Measurements from ENCODE around the gene DCANP1. TPM values are rescaled to one million over a fixed set of nuclear protein-coding genes. Genes with fewer than 3 reads are reported as not detected.

DCANP1 gene
- total RNA-seq, 1 donor from 2014 or later: not detected

GRCh38 chr5:135399794-135400542 lies 47.2 kb downstream of the DCANP1 start:
- Histone ChIP-seq H3K27me3 (ENCODE audit: control insufficient read depth in 3 of 3, insufficient read depth in 3 of 3, low read length in 3 of 3) (no peaks in the 10 kb centered on the region), H3K27ac (ENCODE audit: low read depth, low read length) (peak overlapping the region; percentile 90), H3K4me3 (ENCODE audit: low read length in 3 of 3) (peak overlapping the region; percentile 92 to 98 (median 93)), H3K9ac (ENCODE audit: low read depth in 1 of 3, low read length in 3 of 3) (peak overlapping the region; percentile 94 to 95 (median 95)), H3K4me1 (ENCODE audit: control insufficient read depth in 3 of 3, insufficient read depth in 3 of 3, low read length in 3 of 3) (peaks cover 20 to 40% (median 37%) of the 10 kb centered on the region in 3 donors), H3K9me3 (ENCODE audit: control insufficient read depth in 3 of 3, low read length in 3 of 3) (peaks cover 0 to 2% (median 0%) of the 10 kb centered on the region in 3 donors), H3K36me3 (ENCODE audit: control insufficient read depth in 3 of 3, insufficient read depth in 3 of 3, low read length in 3 of 3) (no peaks in the 10 kb centered on the region)

- Histone ChIP-seq H3K9ac (ENCODE audit: low read depth in 1 of 3, low read length in 3 of 3) (peak within 1 kb of the TSS; percentile 94 to 95 (median 95)), H3K4me1 (ENCODE audit: control insufficient read depth in 3 of 3, insufficient read depth in 3 of 3, low read length in 3 of 3) (peaks cover 29 to 49% (median 45%) of the 10 kb centered on the region in 3 donors), H3K36me3 (ENCODE audit: control insufficient read depth in 3 of 3, insufficient read depth in 3 of 3, low read length in 3 of 3) (no peaks in the 10 kb centered on the region), H3K27me3 (ENCODE audit: control insufficient read depth in 3 of 3, insufficient read depth in 3 of 3, low read length in 3 of 3) (no peaks in the 10 kb centered on the region), H3K27ac (ENCODE audit: low read depth, low read length) (peak within 1 kb of the TSS; percentile 90), H3K4me3 (ENCODE audit: low read length in 3 of 3) (peak within 1 kb of the TSS; percentile 92 to 98 (median 93)), H3K9me3 (ENCODE audit: control insufficient read depth in 3 of 3, low read length in 3 of 3) (no peaks in the 10 kb centered on the region)
Measured at GRCh38 chr5:135398855-135399793, 48.0 kb downstream of the DCANP1 start, which contains the start of gene MACROH2A1. TSS of gene MACROH2A1 (minus strand) at chr5:135399231. CDS start at chr5:135389093, 10,138 bp downstream.

- no peaks in the 10 kb centered on the region for H3K27me3 ChIP-seq (ENCODE audit: control insufficient read depth in 3 of 3, insufficient read depth in 3 of 3, low read length in 3 of 3)
- no peaks in the 10 kb centered on the region for H3K9me3 ChIP-seq (ENCODE audit: control insufficient read depth in 3 of 3, low read length in 3 of 3)
- H3K4me3 ChIP-seq (ENCODE audit: low read length in 3 of 3): peak overlapping the region; percentile 67 to 98 (median 92)
- no peaks in the 10 kb centered on the region for H3K36me3 ChIP-seq (ENCODE audit: control insufficient read depth in 3 of 3, insufficient read depth in 3 of 3, low read length in 3 of 3)
- peak overlapping the region; percentile 85 to 95 (median 92) for H3K9ac ChIP-seq (ENCODE audit: low read depth in 1 of 3, low read length in 3 of 3)
- H3K27ac ChIP-seq (ENCODE audit: low read depth, low read length): peak overlapping the region; percentile 90
- peaks cover 36 to 56% (median 49%) of the 10 kb centered on the region in 3 donors for H3K4me1 ChIP-seq (ENCODE audit: control insufficient read depth in 3 of 3, insufficient read depth in 3 of 3, low read length in 3 of 3)
Measured at GRCh38 chr5:135398160-135398854, 48.8 kb downstream of the DCANP1 start.

GRCh38 chr5:135397084-135397483 lies 50.1 kb downstream of the DCANP1 start:
- Histone ChIP-seq H3K4me1 (ENCODE audit: control insufficient read depth in 3 of 3, insufficient read depth in 3 of 3, low read length in 3 of 3) (peaks cover 42 to 67% (median 49%) of the 10 kb centered on the region in 3 donors), H3K27ac (ENCODE audit: low read depth, low read length) (no peak overlapping the region)

GRCh38 chr5:135396459-135397055 lies 50.6 kb downstream of the DCANP1 start:
- no peak overlapping the region for H3K4me3 ChIP-seq (ENCODE audit: low read length in 3 of 3)
- H3K27me3 ChIP-seq (ENCODE audit: control insufficient read depth in 3 of 3, insufficient read depth in 3 of 3, low read length in 3 of 3): no peaks in the 10 kb centered on the region
- H3K9me3 ChIP-seq (ENCODE audit: control insufficient read depth in 3 of 3, low read length in 3 of 3): no peaks in the 10 kb centered on the region
- H3K27ac ChIP-seq (ENCODE audit: low read depth, low read length): no peak overlapping the region
- no peaks in the 10 kb centered on the region for H3K36me3 ChIP-seq (ENCODE audit: control insufficient read depth in 3 of 3, insufficient read depth in 3 of 3, low read length in 3 of 3)
- H3K4me1 ChIP-seq (ENCODE audit: control insufficient read depth in 3 of 3, insufficient read depth in 3 of 3, low read length in 3 of 3): peaks cover 47 to 72% (median 53%) of the 10 kb centered on the region in 3 donors
- H3K9ac ChIP-seq (ENCODE audit: low read depth in 1 of 3, low read length in 3 of 3): peak overlapping the region in 2 of 3 donors; percentile 8 to 26

More at GRCh38 chr5:135397084-135397483, 50.1 kb downstream of the DCANP1 start:
- Histone ChIP-seq H3K36me3 (ENCODE audit: control insufficient read depth in 3 of 3, insufficient read depth in 3 of 3, low read length in 3 of 3) (no peaks in the 10 kb centered on the region), H3K9me3 (ENCODE audit: control insufficient read depth in 3 of 3, low read length in 3 of 3) (no peaks in the 10 kb centered on the region), H3K4me3 (ENCODE audit: low read length in 3 of 3) (no peak overlapping the region), H3K9ac (ENCODE audit: low read depth in 1 of 3, low read length in 3 of 3) (peak overlapping the region in 1 of 3 donors; percentile 92), H3K27me3 (ENCODE audit: control insufficient read depth in 3 of 3, insufficient read depth in 3 of 3, low read length in 3 of 3) (no peaks in the 10 kb centered on the region)

GRCh38 chr5:135395866-135396265 lies 51.3 kb downstream of the DCANP1 start:
- no peaks in the 10 kb centered on the region for H3K27me3 ChIP-seq (ENCODE audit: control insufficient read depth in 3 of 3, insufficient read depth in 3 of 3, low read length in 3 of 3)
- peaks cover 54 to 79% (median 60%) of the 10 kb centered on the region in 3 donors for H3K4me1 ChIP-seq (ENCODE audit: control insufficient read depth in 3 of 3, insufficient read depth in 3 of 3, low read length in 3 of 3)
- no peak overlapping the region for H3K9ac ChIP-seq (ENCODE audit: low read depth in 1 of 3, low read length in 3 of 3)
- peak overlapping the region; percentile 45 for H3K27ac ChIP-seq (ENCODE audit: low read depth, low read length)
- H3K36me3 ChIP-seq (ENCODE audit: control insufficient read depth in 3 of 3, insufficient read depth in 3 of 3, low read length in 3 of 3): no peaks in the 10 kb centered on the region
- no peak overlapping the region for H3K4me3 ChIP-seq (ENCODE audit: low read length in 3 of 3)
- H3K9me3 ChIP-seq (ENCODE audit: control insufficient read depth in 3 of 3, low read length in 3 of 3): no peaks in the 10 kb centered on the region

GRCh38 chr5:135395451-135395850 lies 51.7 kb downstream of the DCANP1 start:
- Histone ChIP-seq H3K27ac (ENCODE audit: low read depth, low read length) (peak overlapping the region; percentile 45), H3K4me1 (ENCODE audit: control insufficient read depth in 3 of 3, insufficient read depth in 3 of 3, low read length in 3 of 3) (peaks cover 55 to 82% (median 64%) of the 10 kb centered on the region in 3 donors), H3K9me3 (ENCODE audit: control insufficient read depth in 3 of 3, low read length in 3 of 3) (no peaks in the 10 kb centered on the region), H3K9ac (ENCODE audit: low read depth in 1 of 3, low read length in 3 of 3) (no peak overlapping the region), H3K36me3 (ENCODE audit: control insufficient read depth in 3 of 3, insufficient read depth in 3 of 3, low read length in 3 of 3) (no peaks in the 10 kb centered on the region), H3K27me3 (ENCODE audit: control insufficient read depth in 3 of 3, insufficient read depth in 3 of 3, low read length in 3 of 3) (no peaks in the 10 kb centered on the region), H3K4me3 (ENCODE audit: low read length in 3 of 3) (no peak overlapping the region)

Measured in skeletal muscle tissue (tissue), 4 donors.